Panc1 (cell line): Measurements from ENCODE around the gene CNPY2.

ENCODE experiments used
- CTCF ChIP-seq: fragments of 450-650 bp; IDR thresholded peaks from 2 replicates; pipeline ENCODE4 v1.5.1; 2017; ENCODE audit warnings: mild to moderate bottlenecking
- POLR2AphosphoS5 ChIP-seq: IDR thresholded peaks from 2 replicates; pipeline ENCODE4 v1.6.1; 2012; ENCODE audit warnings: mild to moderate bottlenecking, low read depth, low read length, moderate library complexity
- REST ChIP-seq, 2 experiments: IDR thresholded peaks; 2 replicates each; pipeline ENCODE4 v1.6.1; 2011 to 2012; ENCODE audit warnings: low read depth in 2 of 2, control low read depth in 1 of 2, low read length in 1 of 2, mild to moderate bottlenecking in 1 of 2, moderate library complexity in 1 of 2; ENCODE audit not compliant: insufficient read depth in 1 of 2
- SIN3A ChIP-seq: IDR thresholded peaks from 2 replicates; pipeline ENCODE4 v1.6.1; 2012; ENCODE audit warnings: low read depth, mild to moderate bottlenecking, low read length, moderate library complexity, borderline replicate concordance; ENCODE audit not compliant: insufficient read depth
- TCF7L2 ChIP-seq: IDR thresholded peaks from 2 replicates; pipeline ENCODE4 v1.6.1; 2011; ENCODE audit warnings: mild to moderate bottlenecking, low read depth, low read length, inconsistent platforms

GRCh38 chr12:56304276-56304675, 11.5 kb downstream of the CNPY2 start:
- no peak for TF ChIP-seq CTCF
- TF ChIP-seq TCF7L2 = no peak
- no peak for TF ChIP-seq REST (IDR thresholded peaks at IDR 0.05; ENCODE audit: insufficient read depth in 1 of 2, low read depth in 2 of 2, low read length in 1 of 2)
- no peak for TF ChIP-seq POLR2AphosphoS5
- no peak for TF ChIP-seq SIN3A
